ENCODE measurements around the gene RNLS.

Gene RNLS

DNA sequence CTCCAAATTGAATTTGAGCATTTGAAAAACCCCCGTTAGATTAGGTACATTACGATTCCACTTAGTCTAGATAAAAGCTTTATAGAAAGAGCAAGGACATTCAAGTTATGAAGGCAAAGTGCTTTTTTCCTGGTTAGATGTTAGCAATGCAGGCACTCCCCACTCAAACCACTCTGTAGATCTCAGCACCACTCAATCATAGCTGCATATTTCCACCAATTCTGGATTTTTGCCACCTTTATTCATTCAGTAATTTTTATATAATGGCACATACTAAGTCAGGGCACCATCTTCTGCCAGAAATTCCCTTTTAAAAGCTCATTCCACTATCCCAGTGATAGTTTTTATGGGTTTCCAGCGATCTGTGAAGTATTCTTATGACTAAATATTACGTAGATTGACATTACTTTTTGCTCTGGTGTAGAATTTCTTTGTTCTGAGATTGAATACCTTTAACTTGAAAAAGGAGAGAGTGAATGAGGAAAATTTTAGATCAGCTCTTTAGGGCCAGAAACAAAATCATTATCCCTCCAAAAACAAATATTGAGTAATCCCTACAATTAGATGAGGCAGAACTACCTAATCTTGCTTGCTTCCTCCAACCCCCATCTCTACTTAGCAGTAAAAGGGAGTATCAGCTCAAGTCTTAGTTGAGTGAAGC lies 51.6 kb downstream of the RNLS start (continued):
- TF ChIP-seq PRDM6 (tag by site-specific recombination; IDR thresholded peaks at IDR 0.05) (peak; percentile 93), ZNF629 (tag by site-specific recombination; IDR thresholded peaks at IDR 0.05) (peak; percentile 81), ZNF701 (tag by site-specific recombination; IDR thresholded peaks at IDR 0.05) (no peak), SP2 (tag by site-specific recombination; IDR thresholded peaks at IDR 0.05) (no peak), OVOL3 (tag by site-specific recombination; IDR thresholded peaks at IDR 0.05) (no peak), WT1 (tag by site-specific recombination; IDR thresholded peaks at IDR 0.05) (peak; percentile 99), ZNF600 (tag by site-specific recombination; IDR thresholded peaks at IDR 0.05) (no peak), ZNF76 (tag by site-specific recombination; IDR thresholded peaks at IDR 0.05; ENCODE audit: borderline replicate concordance, low read depth) (peak; percentile 21; the same call in 1 of the 2 replicates), ZNF112 (tag by site-specific recombination; IDR thresholded peaks at IDR 0.05) (no peak), PATZ1 (tag by site-specific recombination; IDR thresholded peaks at IDR 0.05) (no peak), ZNF146 (tag by site-specific recombination; IDR thresholded peaks at IDR 0.05) (no peak), EGR2 (tag by site-specific recombination; IDR thresholded peaks at IDR 0.05; ENCODE audit: low read depth) (no peak), ZSCAN30 (tag by site-specific recombination; IDR thresholded peaks at IDR 0.05) (no peak), TSHZ1 (tag by site-specific recombination; IDR thresholded peaks at IDR 0.05; ENCODE audit: borderline replicate concordance) (no peak), YY2 (tag by site-specific recombination; IDR thresholded peaks at IDR 0.05) (no peak), ZNF501 (tag by site-specific recombination; IDR thresholded peaks at IDR 0.05) (no peak), ZNF202 (tag by site-specific recombination; IDR thresholded peaks at IDR 0.05; ENCODE audit: borderline replicate concordance) (no peak), ZNF585B (tag by site-specific recombination; IDR thresholded peaks at IDR 0.05) (no peak), ZNF221 (tag by site-specific recombination; IDR thresholded peaks at IDR 0.05; ENCODE audit: borderline replicate concordance) (no peak), ZEB2 (tag by site-specific recombination; IDR thresholded peaks at IDR 0.05) (peak; percentile 46; the same call in 1 of the 2 replicates), ZNF514 (tag by site-specific recombination; IDR thresholded peaks at IDR 0.05) (no peak), ZBTB48 (tag by site-specific recombination; IDR thresholded peaks at IDR 0.05) (no peak), ZBTB44 (tag by site-specific recombination; IDR thresholded peaks at IDR 0.05) (no peak), MEIS1 (CRISPR knock-in tag; IDR thresholded peaks at IDR 0.05; ENCODE audit: borderline replicate concordance) (no peak), KLF9 (tag by site-specific recombination; IDR thresholded peaks at IDR 0.05; ENCODE audit: low read depth) (no peak), ZBTB20 (tag by site-specific recombination; IDR thresholded peaks at IDR 0.05) (no peak), ZNF366 (tag by site-specific recombination; conservative IDR thresholded peaks at IDR 0.05) (no peak)
- TF ChIP-seq, protein P1, sequence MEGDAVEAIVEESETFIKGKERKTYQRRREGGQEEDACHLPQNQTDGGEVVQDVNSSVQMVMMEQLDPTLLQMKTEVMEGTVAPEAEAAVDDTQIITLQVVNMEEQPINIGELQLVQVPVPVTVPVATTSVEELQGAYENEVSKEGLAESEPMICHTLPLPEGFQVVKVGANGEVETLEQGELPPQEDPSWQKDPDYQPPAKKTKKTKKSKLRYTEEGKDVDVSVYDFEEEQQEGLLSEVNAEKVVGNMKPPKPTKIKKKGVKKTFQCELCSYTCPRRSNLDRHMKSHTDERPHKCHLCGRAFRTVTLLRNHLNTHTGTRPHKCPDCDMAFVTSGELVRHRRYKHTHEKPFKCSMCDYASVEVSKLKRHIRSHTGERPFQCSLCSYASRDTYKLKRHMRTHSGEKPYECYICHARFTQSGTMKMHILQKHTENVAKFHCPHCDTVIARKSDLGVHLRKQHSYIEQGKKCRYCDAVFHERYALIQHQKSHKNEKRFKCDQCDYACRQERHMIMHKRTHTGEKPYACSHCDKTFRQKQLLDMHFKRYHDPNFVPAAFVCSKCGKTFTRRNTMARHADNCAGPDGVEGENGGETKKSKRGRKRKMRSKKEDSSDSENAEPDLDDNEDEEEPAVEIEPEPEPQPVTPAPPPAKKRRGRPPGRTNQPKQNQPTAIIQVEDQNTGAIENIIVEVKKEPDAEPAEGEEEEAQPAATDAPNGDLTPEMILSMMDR (tag by site-specific recombination; IDR thresholded peaks at IDR 0.05), result no peak; the same call in 1 of the 2 replicates
- TF ChIP-seq, protein P2, sequence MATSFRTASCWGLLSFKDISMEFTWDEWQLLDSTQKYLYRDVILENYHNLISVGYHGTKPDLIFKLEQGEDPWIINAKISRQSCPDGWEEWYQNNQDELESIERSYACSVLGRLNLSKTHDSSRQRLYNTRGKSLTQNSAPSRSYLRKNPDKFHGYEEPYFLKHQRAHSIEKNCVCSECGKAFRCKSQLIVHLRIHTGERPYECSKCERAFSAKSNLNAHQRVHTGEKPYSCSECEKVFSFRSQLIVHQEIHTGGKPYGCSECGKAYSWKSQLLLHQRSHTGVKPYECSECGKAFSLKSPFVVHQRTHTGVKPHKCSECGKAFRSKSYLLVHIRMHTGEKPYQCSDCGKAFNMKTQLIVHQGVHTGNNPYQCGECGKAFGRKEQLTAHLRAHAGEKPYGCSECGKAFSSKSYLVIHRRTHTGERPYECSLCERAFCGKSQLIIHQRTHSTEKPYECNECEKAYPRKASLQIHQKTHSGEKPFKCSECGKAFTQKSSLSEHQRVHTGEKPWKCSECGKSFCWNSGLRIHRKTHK (tag by site-specific recombination; IDR thresholded peaks at IDR 0.05), result no peak
